Measurements from ENCODE around the gene SRMS.

GRCh38 chr20:63572788-63573646 lies 25.5 kb upstream of the SRMS start:
- TF ChIP-seq CTCF (IDR thresholded peaks at IDR 0.05), result no peak
- TF ChIP-seq POLR2A (IDR thresholded peaks at IDR 0.05), result no peak
